Sigmoid colon (tissue), 4 donors: Measurements from ENCODE around the gene RAMP1.

Source experiments
- CTCF ChIP-seq, 4 experiments: fragments of 450-650 bp in 3 of 4; fragments of 200-600 bp in 1 of 4; IDR thresholded peaks; one replicate each; pipeline ENCODE4 v1.5.1; 2016 to 2019; ENCODE audit warnings: antibody characterized with exemption in 4 of 4, mild to moderate bottlenecking in 3 of 4, moderate library complexity in 2 of 4
- EP300 ChIP-seq, 4 donors: sonication (generic); formaldehyde crosslinking; IDR thresholded peaks; one replicate each; pipeline ENCODE4 v1.6.1; 2017; ENCODE audit warnings: antibody characterized with exemption in 4 of 4
- POLR2A ChIP-seq, 2 donors: fragments of 450-650 bp; IDR thresholded peaks; one replicate each; pipeline ENCODE4 v1.6.1; 2016; ENCODE audit warnings: antibody characterized with exemption in 2 of 2, mild to moderate bottlenecking in 2 of 2, moderate library complexity in 2 of 2
- POLR2AphosphoS5 ChIP-seq, 4 donors: sonication (generic); formaldehyde crosslinking; IDR thresholded peaks; one replicate each; pipeline ENCODE4 v1.6.1; 2017; ENCODE audit warnings: antibody characterized with exemption in 4 of 4

- no peak for TF ChIP-seq CTCF (IDR thresholded peaks at IDR 0.05)
- no peak for TF ChIP-seq POLR2AphosphoS5 (IDR thresholded peaks at IDR 0.05)
- TF ChIP-seq EP300 (IDR thresholded peaks at IDR 0.05), result no peak
- TF ChIP-seq POLR2A (IDR thresholded peaks at IDR 0.05), result no peak
Observed at GRCh38 chr2:237894396-237894979, 35.1 kb downstream of the RAMP1 start.
